Suprapubic skin (tissue), 3 donors: ENCODE results near the gene SFRP5.

ENCODE experiments used
- CTCF ChIP-seq, 2 donors: fragments of 200-600 bp in 1 of 2; fragments of 450-650 bp in 1 of 2; sonication (generic) in 1 of 2; IDR thresholded peaks; one replicate each; pipeline ENCODE4 v1.5.1; 2016 to 2019; ENCODE audit warnings: antibody characterized with exemption in 2 of 2, mild to moderate bottlenecking in 1 of 2, moderate library complexity in 1 of 2
- POLR2AphosphoS5 ChIP-seq, 3 donors: sonication (generic); formaldehyde crosslinking; IDR thresholded peaks; one replicate each; pipeline ENCODE4 v1.6.1; 2017; ENCODE audit warnings: antibody characterized with exemption in 3 of 3

GRCh38 chr10:97723001-97723400 is 48.8 kb downstream of the SFRP5 start:
- TF ChIP-seq POLR2AphosphoS5 (IDR thresholded peaks at IDR 0.05): no peak
- no peak for TF ChIP-seq CTCF (IDR thresholded peaks at IDR 0.05)
